H4 (cell line): Measurements from ENCODE around the gene DPP10. TPM values are rescaled to one million over a fixed set of nuclear protein-coding genes. Genes with fewer than 3 reads are reported as not detected.

Experiments used
- DNase-seq: peaks from one replicate; pipeline ENCODE4 v3.0.0-alpha.2; 2015; ENCODE audit warnings: low spot score
- total RNA-seq: library from RNA; depleted of rRNA; stranded (reverse); fragments of >200 nt; shearing (Covaris generic); gene quantifications from 2 replicates; pipeline ENCODE4 v1.2.3, GENCODE V29; 2014

Gene DPP10
- total RNA-seq, 1 experiment from 2014 or later = 0.64 TPM

DNA sequence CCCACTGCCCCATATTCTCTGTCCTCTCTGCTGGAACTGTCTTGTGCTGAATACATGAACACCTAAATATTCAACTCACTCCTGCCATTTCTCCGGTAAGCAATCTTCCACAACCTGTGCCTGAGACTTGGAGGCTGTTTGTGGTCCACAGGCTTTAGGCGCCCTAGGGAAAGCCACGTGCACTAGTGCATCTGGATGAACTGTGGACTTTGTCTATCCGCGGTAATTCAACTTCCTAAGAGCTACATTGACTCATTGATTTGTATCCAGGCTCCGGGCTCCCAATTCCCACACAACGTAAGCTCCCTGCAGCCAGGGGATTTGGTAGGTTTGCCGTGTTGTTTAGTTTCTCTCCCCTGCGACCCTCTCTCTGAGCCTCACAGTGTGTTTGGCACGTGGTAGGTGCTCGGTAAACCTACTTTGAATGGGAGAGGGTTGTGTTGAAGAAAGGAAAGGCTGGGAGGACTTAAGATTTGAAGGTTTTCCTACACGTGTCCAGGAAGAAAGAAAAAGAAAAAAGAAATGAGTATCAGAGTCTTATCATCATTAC lies 718.2 kb downstream of the DPP10 start:
- DNase-seq = no peak

DNA sequence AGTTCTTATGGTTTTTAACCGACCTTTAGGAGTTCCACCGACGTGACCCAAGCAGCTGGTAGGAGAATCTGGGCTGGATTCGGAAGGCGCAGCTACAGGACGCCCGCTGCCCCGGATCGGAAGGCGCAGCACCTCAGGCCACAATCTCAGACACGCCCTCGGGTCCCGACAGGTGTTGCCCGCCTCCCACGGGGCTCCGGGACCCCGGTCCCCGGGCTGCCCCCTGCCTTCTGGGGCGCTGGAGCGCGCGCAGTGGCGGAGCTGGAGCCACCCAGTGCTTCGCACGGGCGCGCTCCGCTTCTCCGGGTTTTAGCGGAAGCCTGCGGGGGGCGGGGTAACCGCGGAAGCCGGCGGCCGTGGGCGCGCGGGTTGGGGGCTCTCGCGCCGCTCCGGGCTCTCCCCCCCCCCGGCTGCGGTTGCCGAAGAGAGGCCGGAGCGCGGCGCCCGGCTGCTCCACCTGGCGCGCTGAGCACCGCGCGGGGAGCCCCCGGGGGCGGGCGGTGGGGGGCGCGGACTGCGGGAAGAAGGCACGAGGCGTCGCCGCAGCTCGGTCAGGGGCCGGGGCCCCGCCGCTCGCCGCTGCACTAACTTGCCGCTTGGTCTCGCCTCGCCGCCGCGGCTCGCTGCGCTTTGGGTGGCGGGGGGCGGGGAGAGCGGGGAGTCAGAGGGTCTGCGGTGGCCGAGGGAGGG lies 718.8 kb downstream of the DPP10 start:
- DNase-seq = no peak

DNA sequence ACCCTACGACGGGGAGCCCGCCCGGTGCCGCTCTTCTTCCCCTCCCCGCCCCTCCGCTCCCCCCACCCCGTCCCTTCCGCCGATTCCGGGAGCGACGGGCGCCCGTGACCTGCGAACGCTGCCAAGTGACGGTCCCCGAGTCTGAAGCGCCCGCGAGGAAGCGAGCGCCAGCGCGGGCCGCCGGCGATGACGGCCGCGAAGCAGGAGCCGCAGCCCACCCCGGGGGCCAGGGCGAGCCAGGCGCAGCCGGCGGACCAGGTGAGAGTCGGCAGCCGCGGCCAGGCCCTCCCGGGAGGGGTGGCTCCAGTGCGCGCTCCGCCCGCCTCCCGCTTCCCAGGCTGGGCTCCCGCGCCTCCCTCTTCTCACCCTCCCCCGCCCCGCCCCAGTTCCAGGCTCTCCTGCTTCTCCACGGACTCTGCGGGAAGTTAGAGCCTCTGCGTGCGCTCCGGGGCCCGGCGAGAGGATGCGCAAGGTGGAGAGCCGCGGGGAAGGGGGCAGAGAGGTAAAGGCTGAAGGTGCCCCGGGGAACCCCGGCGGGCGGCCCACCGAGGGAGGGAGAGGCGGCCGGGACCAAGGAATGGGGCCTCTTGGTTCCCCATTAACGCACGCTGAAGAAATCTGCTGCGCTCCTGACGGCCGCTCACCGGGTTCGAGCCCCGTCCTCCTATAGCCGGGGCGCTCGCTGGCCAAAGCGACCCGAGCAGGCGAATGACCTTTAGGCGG lies 719.5 kb downstream of the DPP10 start:
- DNase-seq = no peak

DNA sequence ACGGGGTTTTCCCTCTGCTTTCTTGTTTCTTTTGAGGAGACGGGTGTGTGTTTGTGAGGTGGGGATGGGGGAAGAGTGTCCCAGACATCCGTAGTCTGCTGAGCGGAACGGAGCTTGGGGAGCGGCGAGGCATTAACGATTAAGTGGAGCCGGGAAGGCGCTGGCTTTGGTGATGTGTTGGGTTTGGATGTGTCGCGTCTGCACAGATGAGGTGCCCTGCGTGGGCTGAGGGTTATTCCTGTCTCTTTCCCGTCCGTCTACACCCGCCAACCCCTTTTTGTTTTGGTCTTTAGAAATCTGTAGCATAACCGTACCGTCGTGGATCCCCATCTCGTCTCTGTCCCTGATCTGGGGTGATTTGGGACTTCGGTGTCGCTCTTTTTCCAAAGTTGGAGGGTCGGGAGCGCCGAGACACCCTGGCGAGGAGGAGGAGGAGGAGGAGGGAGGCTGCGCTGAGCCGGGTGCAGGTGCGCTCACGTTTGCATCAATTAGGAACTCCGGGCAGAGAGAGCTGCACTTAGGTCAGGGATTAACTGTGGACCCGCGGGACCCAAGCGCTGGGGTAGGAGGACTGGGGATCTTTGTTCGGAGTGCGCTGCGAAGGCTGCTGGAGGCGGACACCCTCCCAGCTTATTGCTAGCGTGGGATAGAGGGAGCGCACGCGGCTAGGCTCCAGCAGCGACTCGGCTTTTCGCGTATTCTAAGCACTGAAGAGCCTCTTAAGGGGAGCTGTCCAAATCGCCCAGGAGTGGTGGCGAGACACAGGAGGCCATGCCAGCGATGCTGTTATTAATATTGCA lies 720.3 kb downstream of the DPP10 start:
- DNase-seq = no peak

DNA sequence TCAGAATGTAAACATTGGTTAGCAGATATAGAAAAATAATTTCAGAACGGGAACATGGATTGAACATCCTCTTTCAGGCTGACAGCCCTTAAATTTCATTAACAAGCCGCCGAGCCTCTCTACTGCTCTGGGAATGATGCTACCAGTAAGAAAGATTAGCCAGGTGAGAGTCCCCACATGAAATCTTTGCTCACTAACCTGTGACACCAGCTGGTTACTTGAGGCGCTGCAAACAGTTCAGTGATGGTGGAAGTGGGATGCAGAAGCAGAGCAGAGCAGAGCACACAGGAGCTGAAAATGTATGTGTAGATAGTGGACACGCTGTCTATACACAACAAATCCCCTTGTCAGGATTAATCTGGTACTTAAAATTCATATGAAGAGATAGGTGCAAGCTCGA lies 721.1 kb downstream of the DPP10 start:
- no peak for DNase-seq

DNA sequence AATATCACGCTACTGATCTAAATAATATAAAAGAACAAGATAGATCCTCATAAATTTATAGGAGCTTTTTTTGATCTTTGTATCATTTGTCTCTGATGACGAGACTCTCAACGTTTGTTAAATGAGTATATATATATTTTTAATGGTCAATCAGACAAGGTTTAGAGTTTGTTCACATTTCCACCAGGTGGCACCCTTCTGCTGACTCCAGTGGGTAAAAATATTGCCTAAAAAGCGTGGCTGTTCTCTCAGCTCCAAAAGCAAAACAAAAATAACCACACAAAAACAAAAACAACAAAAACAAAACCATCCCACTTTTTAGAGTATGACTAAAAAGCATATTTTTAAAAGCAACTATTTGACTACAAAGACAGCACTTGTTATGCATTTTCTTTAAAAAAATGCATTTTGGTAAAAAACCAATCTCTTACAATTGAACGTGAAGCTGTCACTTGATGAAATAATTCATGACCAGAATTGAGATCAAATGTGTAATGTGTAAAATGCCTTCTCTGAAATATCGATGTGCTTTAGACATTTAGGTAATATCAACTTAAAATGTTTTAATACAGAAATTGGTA lies 723.2 kb downstream of the DPP10 start:
- peak; percentile 35 for DNase-seq

DNA sequence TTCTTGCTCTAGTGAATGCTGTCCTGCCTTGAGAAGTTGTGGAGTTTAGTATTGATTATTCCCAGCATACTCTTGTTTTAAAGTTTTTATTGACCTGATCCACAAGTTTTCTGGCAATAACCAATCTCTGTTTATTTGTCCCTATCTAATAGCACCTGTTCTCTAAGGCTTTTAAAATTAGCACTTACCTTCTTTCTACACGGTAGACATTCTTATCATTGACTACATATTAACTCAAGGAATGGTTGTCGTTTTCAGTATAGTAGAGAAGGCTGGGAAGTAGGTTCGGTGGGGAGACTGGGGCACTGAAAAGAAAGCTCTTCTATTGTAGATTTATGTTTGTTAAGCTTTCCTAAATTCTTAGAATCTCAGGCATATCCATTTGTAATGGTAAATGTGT lies 726.0 kb downstream of the DPP10 start:
- no peak for DNase-seq

DNA sequence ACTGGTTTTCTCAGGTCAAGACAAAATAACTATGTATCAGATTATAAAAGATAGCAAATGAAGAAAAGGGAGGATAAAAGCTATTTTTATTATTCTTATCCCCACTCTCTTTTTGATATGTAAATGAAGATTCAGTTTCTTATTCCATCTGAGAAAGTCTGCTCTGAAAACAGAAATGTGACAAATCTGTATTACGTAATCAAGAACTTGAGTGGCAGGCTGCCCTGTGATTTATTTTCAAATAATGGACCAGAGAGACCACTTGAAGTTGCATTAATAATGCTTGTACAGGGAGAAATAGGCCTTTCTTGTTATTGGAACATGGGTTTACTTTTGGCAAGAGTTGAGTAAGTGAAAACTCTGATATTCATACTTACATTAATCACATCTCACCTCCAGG lies 727.4 kb downstream of the DPP10 start:
- no peak for DNase-seq

DNA sequence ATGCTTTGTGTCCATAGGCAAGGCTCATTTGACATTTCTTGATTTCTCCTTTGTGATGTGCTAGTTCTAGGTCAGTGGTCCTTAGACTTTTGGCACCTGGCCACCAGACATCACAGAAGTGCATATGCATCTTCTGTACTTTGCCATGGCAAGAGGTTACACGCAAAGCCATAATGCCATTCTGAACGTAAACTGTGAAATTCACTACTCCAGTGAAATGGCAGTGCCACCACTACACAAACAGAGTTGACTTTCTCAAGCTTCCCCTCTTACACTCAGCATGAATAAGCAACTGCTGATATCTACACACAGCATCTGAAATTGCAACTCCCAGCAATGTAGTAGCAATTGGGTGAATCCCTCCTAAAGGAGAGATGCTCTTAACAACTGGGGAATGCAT lies 729.3 kb downstream of the DPP10 start:
- no peak for DNase-seq

DNA sequence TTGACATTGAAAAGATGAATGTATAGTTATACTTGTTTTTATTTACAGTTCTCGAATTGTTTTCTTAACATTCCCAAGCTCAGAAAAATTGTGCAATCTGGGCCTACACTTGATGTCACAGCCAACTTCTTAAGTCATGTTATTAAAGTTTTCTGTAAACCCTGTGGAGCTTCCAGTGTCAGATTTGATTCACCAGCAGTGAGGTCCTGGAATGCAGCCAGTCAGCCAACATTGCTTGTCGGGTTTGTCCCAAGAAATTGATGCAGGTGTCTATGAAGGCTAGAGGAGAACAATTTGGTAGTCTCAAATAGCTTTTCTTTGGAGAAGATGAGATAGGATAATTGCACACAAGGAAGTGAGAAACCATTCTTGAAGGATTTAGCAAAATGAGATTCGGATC lies 732.2 kb downstream of the DPP10 start:
- no peak for DNase-seq

DNA sequence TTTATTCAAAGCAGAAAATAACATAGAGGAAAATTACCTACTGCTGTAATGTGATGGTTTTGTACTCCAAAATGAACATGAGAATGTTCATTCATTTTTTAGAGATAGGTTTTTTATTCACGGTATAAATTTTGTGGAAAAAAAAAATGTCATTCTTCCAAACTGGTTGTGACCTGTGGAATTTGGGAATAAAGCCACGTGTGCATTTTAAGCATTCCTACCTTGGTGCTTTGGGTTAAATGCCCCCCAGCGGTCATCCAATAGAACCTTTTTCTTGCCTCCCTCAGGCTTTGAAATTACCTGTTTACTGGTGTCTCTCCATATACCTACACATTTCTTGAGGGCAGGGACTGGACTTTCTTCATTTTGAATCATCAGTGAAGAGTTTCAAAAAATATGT lies 740.7 kb downstream of the DPP10 start:
- DNase-seq = no peak

DNA sequence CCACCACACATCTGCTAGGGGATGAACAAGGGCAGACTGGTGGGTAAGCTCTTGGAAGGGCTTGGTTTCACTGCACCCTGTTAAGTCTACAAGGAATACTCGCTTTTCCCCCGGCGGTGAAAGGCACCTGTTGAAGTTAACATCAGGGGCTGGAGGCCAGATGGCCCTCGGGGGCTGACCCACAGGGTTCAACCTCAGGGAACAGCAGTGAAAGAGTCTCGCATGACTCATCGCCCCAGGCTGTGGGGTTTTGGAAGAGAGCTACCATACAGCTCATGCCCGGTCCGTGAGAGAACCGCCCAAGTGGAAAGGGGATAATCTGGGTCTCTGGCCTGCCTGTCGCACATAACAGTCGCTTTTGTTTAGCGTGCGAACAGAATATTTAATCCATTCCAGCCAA lies 748.0 kb downstream of the DPP10 start:
- DNase-seq = no peak

DNA sequence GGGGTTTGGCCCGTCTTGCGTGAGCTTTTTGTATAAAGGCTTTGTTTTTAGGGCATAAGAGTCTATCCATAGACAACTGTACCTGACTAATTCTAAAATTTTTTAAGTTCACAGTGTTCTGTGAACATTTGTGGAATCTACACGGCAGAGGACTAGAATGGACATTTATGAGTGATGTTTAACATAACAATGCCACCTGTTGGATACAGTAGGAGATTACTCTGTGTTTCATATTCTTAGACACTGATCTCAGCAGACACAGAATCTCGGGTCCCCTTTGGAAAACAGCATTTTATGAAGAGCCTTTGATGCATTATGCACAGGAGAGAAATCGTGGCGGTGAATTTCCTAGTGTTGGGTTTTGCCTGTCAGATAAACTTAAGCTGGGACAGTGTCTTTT lies 752.2 kb downstream of the DPP10 start:
- no peak for DNase-seq

DNA sequence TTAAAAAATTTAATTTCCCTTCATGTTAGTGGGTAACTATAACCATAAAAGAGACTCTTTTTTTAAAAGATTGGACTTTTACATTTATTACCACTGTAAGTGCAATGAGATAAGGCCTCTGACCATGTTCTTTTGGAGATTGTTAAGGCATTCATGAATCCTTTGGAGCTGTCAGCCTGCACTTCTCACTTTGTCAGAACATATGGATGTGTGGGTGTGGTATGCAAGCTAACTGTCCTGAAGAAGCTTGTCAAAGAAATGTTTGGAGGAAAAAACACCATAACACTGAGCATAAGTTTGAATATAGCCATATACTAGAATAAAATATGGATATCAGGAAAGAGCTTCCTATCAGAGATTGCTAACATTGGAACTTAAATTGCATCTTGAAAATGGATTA lies 754.1 kb downstream of the DPP10 start:
- DNase-seq = no peak

DNA sequence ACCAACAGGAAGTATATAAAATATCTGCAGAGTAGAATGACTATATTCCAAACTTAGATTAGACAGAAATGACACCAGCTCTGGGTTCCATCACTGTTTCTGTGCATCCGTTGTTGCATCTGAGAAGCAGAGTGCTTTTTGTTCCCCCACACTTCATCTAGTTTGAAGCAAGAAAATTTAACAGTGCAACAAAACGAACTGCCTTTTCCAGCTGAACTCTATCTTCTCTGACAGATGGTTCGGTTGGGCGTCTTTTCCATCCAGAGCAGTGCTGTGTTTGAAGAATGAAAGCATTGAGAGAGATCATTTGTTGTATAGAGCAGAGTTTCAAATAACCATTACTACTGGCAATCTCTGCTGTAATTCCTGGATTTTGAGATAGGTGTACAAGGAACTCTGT lies 757.5 kb downstream of the DPP10 start:
- DNase-seq = no peak

DNA sequence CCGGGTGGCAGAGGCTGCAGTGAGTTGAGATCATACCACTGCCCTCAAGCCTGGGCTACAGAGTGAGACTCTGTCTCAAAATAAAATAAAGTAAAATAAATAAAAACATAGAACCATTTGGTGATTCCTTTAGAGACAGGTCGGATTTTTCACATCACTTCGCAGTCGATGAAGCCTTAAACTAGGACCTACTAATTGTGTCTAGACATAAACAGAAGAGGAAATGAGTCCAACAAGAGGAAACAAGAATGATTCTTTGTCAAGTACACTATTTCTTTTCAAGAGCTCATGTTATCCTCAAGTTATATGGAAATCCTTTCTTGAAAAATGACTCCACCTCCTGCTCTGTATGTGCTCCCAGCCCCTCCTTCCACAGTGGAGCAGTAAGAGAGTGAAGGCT lies 758.9 kb downstream of the DPP10 start:
- DNase-seq = no peak

DNA sequence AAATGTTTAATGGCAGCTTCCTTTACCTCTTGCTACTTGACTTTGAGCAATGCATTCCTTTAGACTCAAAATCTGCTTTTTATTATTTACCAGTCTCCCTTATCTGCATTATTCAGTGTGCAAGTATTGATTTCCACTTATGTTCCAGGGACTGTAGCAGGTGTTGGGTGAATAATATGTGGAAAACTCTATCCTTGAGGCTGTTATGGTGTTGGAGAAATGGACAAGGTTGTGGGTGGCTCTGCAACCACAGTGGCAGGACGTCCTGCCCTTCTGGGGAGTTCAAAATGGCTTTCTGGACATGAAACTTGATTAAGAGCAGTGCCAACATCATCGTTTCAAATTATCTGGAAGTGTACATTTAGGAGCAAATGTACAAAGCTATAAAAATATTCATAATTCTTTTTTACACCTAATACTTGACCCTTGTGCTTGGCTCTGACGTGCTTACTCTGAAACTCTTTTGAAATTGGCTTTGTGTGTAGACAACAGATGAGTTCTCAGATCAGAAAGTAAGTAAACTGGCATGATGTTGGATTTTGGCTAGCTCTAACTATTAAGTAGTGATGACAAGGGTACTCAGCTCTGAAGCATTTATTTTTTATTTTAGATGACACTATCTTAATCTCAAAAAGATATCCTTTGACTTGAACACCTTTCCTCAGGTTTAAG lies 766.2 kb downstream of the DPP10 start:
- no peak for DNase-seq

DNA sequence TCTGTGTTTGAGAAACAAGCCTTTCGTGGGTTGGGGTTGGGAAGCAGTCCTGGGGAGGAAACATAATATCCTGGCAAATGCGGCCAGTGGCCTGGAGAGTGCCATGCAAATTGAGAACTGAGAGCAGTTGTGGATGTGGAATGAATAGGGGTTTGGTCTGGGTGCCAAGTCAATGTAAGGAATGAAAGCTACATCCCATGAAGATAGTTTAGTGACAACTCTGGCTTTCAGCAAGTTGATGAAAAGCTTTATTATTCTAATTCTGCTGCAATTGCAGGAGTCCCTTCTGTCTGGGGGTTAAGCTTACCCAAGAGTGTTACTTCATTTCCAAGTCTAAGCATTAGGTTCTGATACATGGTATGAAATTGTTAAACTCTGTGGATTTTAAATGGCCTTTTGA lies 771.6 kb downstream of the DPP10 start:
- DNase-seq = no peak

DNA sequence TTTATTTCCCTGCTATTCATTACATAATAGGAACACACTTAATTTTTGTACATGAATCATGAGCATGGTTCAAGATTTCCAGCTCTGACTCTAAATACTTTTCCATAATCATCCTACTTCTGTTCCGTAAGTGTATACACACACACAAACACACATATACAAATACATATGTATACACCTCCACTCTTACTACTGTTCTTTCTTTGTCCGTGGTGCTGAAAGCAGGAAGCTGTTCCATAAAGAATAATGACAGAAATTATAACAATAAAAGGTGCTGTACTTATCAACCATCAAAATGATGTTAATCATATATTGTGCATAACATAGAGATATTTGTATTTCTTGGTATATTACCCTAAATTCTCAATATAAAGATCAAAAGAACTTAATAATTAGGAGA lies 776.9 kb downstream of the DPP10 start:
- no peak for DNase-seq

DNA sequence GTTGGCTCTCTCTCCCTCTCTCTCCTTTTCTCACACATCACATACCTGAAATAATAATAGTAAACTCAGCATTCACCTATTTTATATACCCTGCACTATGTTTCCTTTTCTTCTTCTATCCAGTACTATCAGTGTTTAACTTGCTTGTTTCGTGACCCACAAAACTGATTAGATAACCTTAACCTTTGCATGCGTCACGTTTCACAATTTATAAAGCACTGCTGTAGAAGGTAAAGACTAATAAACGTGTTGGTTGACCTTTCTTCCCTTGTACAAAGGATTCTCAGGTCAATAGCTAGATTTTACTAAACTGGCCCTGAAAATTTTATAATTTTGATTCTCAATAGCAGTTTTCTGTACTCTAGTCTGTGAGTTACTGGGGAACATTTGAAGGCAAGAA lies 791.7 kb downstream of the DPP10 start:
- no peak for DNase-seq

DNA sequence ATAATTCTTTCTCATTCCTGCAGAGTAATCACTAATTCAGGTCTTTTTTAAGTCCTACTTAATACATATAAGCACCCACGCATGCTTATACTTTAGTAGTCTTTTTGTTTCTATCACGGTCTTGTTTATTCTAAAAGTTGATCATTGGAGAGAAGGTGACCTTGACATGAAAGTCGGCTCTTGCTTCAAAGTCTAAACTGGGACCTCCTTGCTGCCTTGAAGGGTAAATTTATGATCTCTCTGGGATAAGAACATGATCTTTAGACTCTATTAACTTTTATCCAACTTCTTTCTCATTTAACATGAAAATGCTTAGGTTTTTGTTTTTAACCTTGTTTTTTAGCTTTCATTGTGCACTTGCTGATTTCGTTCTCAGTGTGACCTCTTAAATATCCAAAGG lies 792.3 kb downstream of the DPP10 start:
- DNase-seq = no peak

DNA sequence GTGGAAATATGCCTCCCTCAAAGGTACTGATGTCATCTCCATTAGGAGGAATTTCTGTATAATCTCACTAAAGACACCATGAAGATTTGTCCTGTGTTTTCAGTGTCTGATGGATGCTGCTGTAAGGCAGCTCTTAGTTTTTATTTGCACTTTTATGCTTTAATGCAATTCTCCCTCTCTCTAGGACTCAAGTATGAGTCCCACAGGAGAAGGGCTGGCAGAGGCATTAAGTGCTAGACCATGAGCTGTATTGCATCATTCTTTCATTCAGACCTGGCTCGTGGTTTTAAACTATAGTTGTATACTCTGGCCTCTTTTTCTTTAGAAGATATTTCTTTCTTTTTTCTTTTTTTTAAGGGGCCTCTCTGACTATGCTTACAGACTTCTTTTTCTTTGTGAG lies 805.6 kb downstream of the DPP10 start:
- no peak for DNase-seq
